Measurements from ENCODE around the gene VENTX. TPM values are rescaled to one million over a fixed set of nuclear protein-coding genes. Genes with fewer than 3 reads are reported as not detected.

Gene VENTX
- total and polyA plus RNA-seq, 7 experiments from 2014 or later: 0.85 to 5.7 TPM; not detected in 5

DNA sequence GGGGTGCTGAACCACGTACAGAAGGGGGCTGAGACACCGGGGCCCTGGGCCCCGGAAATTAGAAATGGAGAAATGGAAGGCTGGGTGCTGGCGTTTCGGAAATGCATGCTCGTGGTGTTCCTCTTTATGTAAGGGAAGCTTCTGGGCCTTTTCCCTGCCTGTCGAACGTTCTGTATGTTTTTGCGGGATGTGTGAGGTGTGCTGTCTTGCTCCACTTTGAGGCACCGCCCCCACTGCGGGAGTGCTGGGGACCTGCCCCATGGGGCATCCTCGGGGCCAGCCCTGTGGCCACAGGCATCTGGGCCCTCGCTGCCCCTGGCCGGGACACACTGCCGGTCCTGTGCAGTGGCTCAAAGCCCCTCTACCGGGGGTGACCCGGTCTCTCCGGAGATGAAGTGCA lies 1.7 kb upstream of the VENTX start:
- Mint-ChIP-seq H3K4me1 (peaks cover 4 to 16% (median 10%) of the 10 kb centered on the region in 7 donors), H3K36me3 (no peaks in the 10 kb centered on the region), H3K27me3 (peaks cover 37 to 71% (median 39%) of the 10 kb centered on the region in 5 donors), H3K4me3 (peak overlapping the region; percentile 30 to 79 (median 64)), H3K27ac (no peak overlapping the region), H3K9me3 (peaks cover 0 to 4% (median 0%) of the 10 kb centered on the region in 11 donors)
- DNase-seq (peak in 1 of 9 donors; percentile 10), ATAC-seq (peak; percentile 40)
- Histone ChIP-seq H3K4me3 (ENCODE audit: low read length) (no peak overlapping the region), H3K27me3 (ENCODE audit: control insufficient read depth in 2 of 2, insufficient read depth in 2 of 2, low read length in 2 of 2) (peaks cover 3 to 19% of the 10 kb centered on the region in 2 donors), H3K9me3 (ENCODE audit: control insufficient read depth in 2 of 3, low read length in 3 of 3) (no peaks in the 10 kb centered on the region), H3K27ac (ENCODE audit: low read depth, low read length) (no peak overlapping the region), H3K4me1 (ENCODE audit: control insufficient read depth in 2 of 2, insufficient read depth in 2 of 2, low read length in 2 of 2) (peaks cover 0 to 16% of the 10 kb centered on the region in 2 donors), H3K36me3 (ENCODE audit: control insufficient read depth in 2 of 3, insufficient read depth in 3 of 3, low read length in 3 of 3) (no peaks in the 10 kb centered on the region)
- POLR2A ChIA-PET: no interaction called here
- CTCF ChIA-PET: no interaction called here
- intact Hi-C loops (cut with micrococcal nuclease): loop anchor here in 1 of 2 donors (10.0 kb wide), 1 partner anchor 91 kb away; no protein-coding TSS in a partner anchor

DNA sequence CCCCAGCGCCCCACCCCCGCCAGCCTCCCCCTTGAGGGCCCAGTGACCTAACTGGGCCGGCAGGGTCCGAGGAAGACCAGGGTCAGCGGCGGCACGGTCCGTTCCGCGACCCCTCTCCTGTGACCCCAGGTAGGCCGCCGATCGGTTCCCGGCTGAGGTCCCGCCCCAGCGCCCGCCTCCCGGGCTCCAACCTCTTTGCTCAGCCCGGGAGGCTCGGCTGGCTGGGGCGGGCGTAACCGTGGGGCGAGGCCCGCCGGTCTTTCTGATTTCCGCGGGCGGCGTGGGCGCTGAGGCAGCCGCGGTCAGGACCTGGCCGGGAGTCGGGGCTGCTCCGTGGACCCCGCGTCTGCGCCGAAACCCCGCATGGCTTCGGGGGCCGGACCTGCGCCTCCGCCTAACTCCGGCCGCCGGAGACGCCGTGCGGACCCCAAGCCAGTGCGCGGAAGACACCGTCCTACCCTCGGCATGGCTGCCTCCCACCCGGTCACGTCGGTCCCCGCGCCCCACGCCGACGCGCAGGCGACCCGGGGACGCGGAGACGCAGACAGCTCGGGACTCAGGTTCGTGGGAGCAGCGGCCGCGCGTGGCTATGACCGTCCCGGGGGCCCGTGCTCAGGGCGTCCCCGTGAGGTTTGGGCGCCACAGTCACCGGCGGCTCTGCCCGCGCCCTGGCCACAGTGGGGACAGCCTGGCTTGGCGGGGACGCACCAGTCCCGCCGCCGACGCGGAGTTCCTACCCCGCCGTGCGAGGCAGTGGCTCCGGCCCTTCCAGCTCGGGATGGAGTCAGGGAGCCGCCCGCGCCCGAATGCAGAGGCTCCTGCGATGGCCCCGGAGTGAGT lies 1.0 kb upstream of the VENTX start:
- no peak overlapping the region for H3K27ac ChIP-seq (ENCODE audit: low read depth, low read length)
- H3K4me3 Mint-ChIP-seq: peak overlapping the region in 2 of 10 donors; percentile 68 to 79
- intact Hi-C loops (cut with micrococcal nuclease): loop anchor here in 1 of 2 donors (10.0 kb wide), 1 partner anchor 92 kb away; no protein-coding TSS in a partner anchor
- peaks cover 0 to 23% of the 10 kb centered on the region in 2 donors for H3K4me1 ChIP-seq (ENCODE audit: control insufficient read depth in 2 of 2, insufficient read depth in 2 of 2, low read length in 2 of 2)
- ATAC-seq (no peak), DNase-seq (peak in 1 of 9 donors; percentile 6)
- peaks cover 11 to 23% (median 14%) of the 10 kb centered on the region in 7 donors for H3K4me1 Mint-ChIP-seq
- H3K36me3 Mint-ChIP-seq: no peaks in the 10 kb centered on the region
- H3K36me3 ChIP-seq (ENCODE audit: control insufficient read depth in 2 of 3, insufficient read depth in 3 of 3, low read length in 3 of 3): no peaks in the 10 kb centered on the region
- H3K9me3 ChIP-seq (ENCODE audit: control insufficient read depth in 2 of 3, low read length in 3 of 3): no peaks in the 10 kb centered on the region
- H3K9me3 Mint-ChIP-seq: peaks cover 0 to 4% (median 0%) of the 10 kb centered on the region in 11 donors
- H3K27me3 ChIP-seq (ENCODE audit: control insufficient read depth in 2 of 2, insufficient read depth in 2 of 2, low read length in 2 of 2): peaks cover 3 to 21% of the 10 kb centered on the region in 2 donors
- peaks cover 37 to 73% (median 44%) of the 10 kb centered on the region in 5 donors for H3K27me3 Mint-ChIP-seq
- ChIA-PET POLR2A (no interaction called here), CTCF (no interaction called here)
- H3K27ac Mint-ChIP-seq: no peak overlapping the region
- H3K4me3 ChIP-seq (ENCODE audit: low read length): no peak overlapping the region

DNA sequence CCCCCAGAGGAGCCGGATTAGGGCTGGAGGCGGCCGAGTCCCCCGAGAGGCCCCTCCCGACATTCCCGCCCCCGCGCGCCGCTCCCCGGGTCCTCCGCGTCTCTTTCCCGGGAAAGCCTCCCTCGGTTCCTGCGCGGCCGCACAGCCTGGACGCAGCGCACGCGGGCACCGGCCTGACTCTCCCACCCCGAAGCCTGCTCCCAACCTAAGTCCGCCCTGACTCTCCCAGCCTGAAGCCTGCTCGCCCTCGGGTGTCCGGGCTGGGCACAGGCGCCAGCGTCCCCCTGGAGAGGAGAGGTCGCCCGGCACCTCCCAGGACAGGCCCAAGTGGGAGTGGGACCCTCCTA lies 441 bp upstream of the VENTX start:
- H3K27ac ChIP-seq (ENCODE audit: low read depth, low read length): no peak overlapping the region

DNA sequence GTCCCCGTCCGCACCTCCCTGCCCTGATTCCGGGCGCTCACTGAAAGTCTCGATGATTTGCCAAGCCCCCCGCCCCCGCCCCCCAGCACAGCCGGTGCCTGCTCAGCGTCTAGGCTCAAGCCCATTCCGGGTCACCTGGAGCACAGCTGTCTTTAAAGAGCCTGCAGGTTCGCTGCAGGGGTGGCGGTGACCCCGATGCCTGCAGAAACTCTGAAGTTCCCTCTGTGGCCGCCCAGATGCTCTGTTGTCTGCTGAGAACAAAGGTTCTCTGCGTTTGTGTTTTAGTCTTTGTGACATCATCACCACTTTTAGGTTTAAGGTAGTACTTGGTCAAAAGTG lies 780 bp downstream of the VENTX start:
- peaks cover 3 to 13% of the 10 kb centered on the region in 2 donors for H3K27me3 ChIP-seq (ENCODE audit: control insufficient read depth in 2 of 2, insufficient read depth in 2 of 2, low read length in 2 of 2)
- ATAC-seq: no peak

More for the DNA sequence above, 441 bp upstream of the VENTX start:
- H3K9me3 Mint-ChIP-seq: peaks cover 0 to 4% (median 0%) of the 10 kb centered on the region in 11 donors
- POLR2A ChIA-PET: no interaction called here
- peaks cover 11 to 26% (median 18%) of the 10 kb centered on the region in 7 donors for H3K4me1 Mint-ChIP-seq
- CTCF ChIA-PET: no interaction called here
- ATAC-seq (no peak), DNase-seq (peak in 1 of 9 donors; percentile 4)
- H3K9me3 ChIP-seq (ENCODE audit: control insufficient read depth in 2 of 3, low read length in 3 of 3): no peaks in the 10 kb centered on the region
- H3K4me3 Mint-ChIP-seq: peak overlapping the region in 5 of 10 donors; percentile 16 to 79 (median 50)
- peaks cover 32 to 71% (median 42%) of the 10 kb centered on the region in 5 donors for H3K27me3 Mint-ChIP-seq
- H3K4me1 ChIP-seq (ENCODE audit: control insufficient read depth in 2 of 2, insufficient read depth in 2 of 2, low read length in 2 of 2): peaks cover 0 to 26% of the 10 kb centered on the region in 2 donors
- H3K36me3 ChIP-seq (ENCODE audit: control insufficient read depth in 2 of 3, insufficient read depth in 3 of 3, low read length in 3 of 3): no peaks in the 10 kb centered on the region
- H3K27ac Mint-ChIP-seq: no peak overlapping the region
- intact Hi-C loops (cut with micrococcal nuclease): loop anchor here in 1 of 2 donors (10.0 kb wide), 1 partner anchor 92 kb away; no protein-coding TSS in a partner anchor
- H3K4me3 ChIP-seq (ENCODE audit: low read length): no peak overlapping the region
- H3K27me3 ChIP-seq (ENCODE audit: control insufficient read depth in 2 of 2, insufficient read depth in 2 of 2, low read length in 2 of 2): peaks cover 3 to 15% of the 10 kb centered on the region in 2 donors
- no peaks in the 10 kb centered on the region for H3K36me3 Mint-ChIP-seq

DNA sequence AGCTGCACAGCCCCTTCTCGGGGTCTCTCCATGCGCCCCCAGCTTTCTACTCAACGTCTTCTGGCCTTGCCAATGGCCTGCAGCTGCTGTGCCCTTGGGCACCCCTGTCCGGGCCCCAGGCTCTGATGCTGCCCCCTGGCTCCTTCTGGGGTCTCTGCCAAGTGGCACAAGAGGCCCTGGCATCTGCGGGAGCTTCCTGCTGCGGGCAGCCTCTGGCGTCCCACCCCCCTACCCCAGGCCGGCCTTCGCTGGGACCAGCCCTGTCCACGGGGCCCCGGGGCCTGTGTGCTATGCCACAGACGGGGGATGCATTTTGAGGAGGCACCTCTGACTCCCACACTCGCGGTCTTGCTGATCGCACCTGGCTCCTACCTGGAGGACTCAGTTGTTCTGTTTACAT lies 2.3 kb downstream of the VENTX start:
- Histone ChIP-seq H3K36me3 (ENCODE audit: control insufficient read depth in 2 of 3, insufficient read depth in 3 of 3, low read length in 3 of 3) (no peaks in the 10 kb centered on the region), H3K27me3 (ENCODE audit: control insufficient read depth in 2 of 2, insufficient read depth in 2 of 2, low read length in 2 of 2) (peaks cover 3 to 13% of the 10 kb centered on the region in 2 donors), H3K4me1 (ENCODE audit: control insufficient read depth in 2 of 2, insufficient read depth in 2 of 2, low read length in 2 of 2) (peaks cover 0 to 26% of the 10 kb centered on the region in 2 donors), H3K4me3 (ENCODE audit: low read length) (no peak overlapping the region), H3K9me3 (ENCODE audit: control insufficient read depth in 2 of 3, low read length in 3 of 3) (no peaks in the 10 kb centered on the region), H3K27ac (ENCODE audit: low read depth, low read length) (no peak overlapping the region)
- Mint-ChIP-seq H3K4me3 (no peak overlapping the region), H3K9me3 (no peaks in the 10 kb centered on the region), H3K4me1 (peaks cover 11 to 33% (median 18%) of the 10 kb centered on the region in 7 donors), H3K27me3 (peaks cover 38 to 53% (median 46%) of the 10 kb centered on the region in 5 donors), H3K27ac (no peak overlapping the region), H3K36me3 (no peaks in the 10 kb centered on the region)
- DNase-seq (peak in 1 of 9 donors; percentile 7), ATAC-seq (no peak)
- POLR2A ChIA-PET: no interaction called here
- intact Hi-C loops (cut with micrococcal nuclease): loop anchor here in 1 of 2 donors (10.0 kb wide), 1 partner anchor 95 kb away; no protein-coding TSS in a partner anchor
- CTCF ChIA-PET: no interaction called here

More for the DNA sequence above, 780 bp downstream of the VENTX start:
- ChIA-PET CTCF (no interaction called here), POLR2A (no interaction called here)
- Mint-ChIP-seq H3K4me1 (peaks cover 11 to 33% (median 18%) of the 10 kb centered on the region in 7 donors), H3K4me3 (peak overlapping the region in 6 of 10 donors; percentile 19 to 79 (median 44)), H3K27me3 (peaks cover 38 to 67% (median 48%) of the 10 kb centered on the region in 5 donors), H3K9me3 (peaks cover 0 to 4% (median 0%) of the 10 kb centered on the region in 11 donors), H3K27ac (no peak overlapping the region), H3K36me3 (no peaks in the 10 kb centered on the region)
- Histone ChIP-seq H3K36me3 (ENCODE audit: control insufficient read depth in 2 of 3, insufficient read depth in 3 of 3, low read length in 3 of 3) (no peaks in the 10 kb centered on the region), H3K4me3 (ENCODE audit: low read length) (no peak overlapping the region), H3K9me3 (ENCODE audit: control insufficient read depth in 2 of 3, low read length in 3 of 3) (no peaks in the 10 kb centered on the region), H3K4me1 (ENCODE audit: control insufficient read depth in 2 of 2, insufficient read depth in 2 of 2, low read length in 2 of 2) (peaks cover 0 to 26% of the 10 kb centered on the region in 2 donors), H3K27ac (ENCODE audit: low read depth, low read length) (no peak overlapping the region)
- intact Hi-C loops (cut with micrococcal nuclease): loop anchor here in 1 of 2 donors (10.0 kb wide), 1 partner anchor 94 kb away; no protein-coding TSS in a partner anchor
- peak in 1 of 9 donors; percentile 3 for DNase-seq

DNA sequence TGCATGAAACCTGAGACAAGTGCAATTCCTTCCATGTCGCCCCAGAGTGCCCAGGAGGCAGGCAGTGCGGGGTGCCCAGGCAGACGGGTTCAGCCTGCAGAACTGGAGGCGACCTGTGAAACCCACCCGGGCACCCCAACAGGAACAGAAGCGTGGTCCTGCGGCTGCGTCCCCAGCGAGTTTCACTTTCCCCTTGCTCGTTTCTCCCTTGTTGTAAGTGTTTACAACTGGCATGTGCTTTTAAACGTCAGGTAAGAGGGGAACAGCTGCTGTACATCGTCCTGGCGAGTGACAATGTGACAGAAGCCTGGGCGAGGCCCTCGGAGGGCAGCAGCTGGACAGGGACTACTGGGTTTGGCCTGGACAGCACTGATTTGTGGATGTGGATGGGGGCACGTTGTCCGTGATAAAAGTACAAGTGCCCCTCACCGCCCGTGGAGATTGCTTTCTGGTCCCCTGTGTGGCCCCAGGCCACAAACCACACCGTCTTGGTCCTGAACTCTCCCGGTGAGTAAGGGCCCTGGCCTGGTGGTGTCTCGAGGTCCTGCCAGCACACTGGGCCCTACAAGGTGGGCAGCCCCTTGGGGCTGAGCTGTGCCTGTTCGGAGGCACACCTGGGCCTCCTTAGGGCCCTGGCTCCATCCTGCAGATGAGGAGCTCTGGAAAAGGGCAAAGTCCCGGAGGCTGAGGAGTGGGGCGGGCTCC lies 4.0 kb downstream of the VENTX start:
- POLR2A ChIA-PET: no interaction called here
- ATAC-seq (peak; percentile 17), DNase-seq (peak in 1 of 9 donors; percentile 7)
- Mint-ChIP-seq H3K9me3 (no peaks in the 10 kb centered on the region), H3K36me3 (no peaks in the 10 kb centered on the region), H3K4me3 (peak overlapping the region; percentile 60 to 88 (median 78)), H3K27ac (peak overlapping the region in 2 of 9 donors; percentile 22 to 26), H3K4me1 (peaks cover 11 to 29% (median 14%) of the 10 kb centered on the region in 7 donors), H3K27me3 (peaks cover 34 to 46% (median 42%) of the 10 kb centered on the region in 5 donors)
- CTCF ChIA-PET: no interaction called here
- Histone ChIP-seq H3K36me3 (ENCODE audit: control insufficient read depth in 2 of 3, insufficient read depth in 3 of 3, low read length in 3 of 3) (no peaks in the 10 kb centered on the region), H3K27ac (ENCODE audit: low read depth, low read length) (no peak overlapping the region), H3K4me3 (ENCODE audit: low read length) (peak overlapping the region; percentile 61), H3K9me3 (ENCODE audit: control insufficient read depth in 2 of 3, low read length in 3 of 3) (no peaks in the 10 kb centered on the region), H3K27me3 (ENCODE audit: control insufficient read depth in 2 of 2, insufficient read depth in 2 of 2, low read length in 2 of 2) (peaks cover 3 to 13% of the 10 kb centered on the region in 2 donors), H3K4me1 (ENCODE audit: control insufficient read depth in 2 of 2, insufficient read depth in 2 of 2, low read length in 2 of 2) (peaks cover 0 to 20% of the 10 kb centered on the region in 2 donors)
- intact Hi-C loops (cut with micrococcal nuclease): no loop called here
